HG02678 (cell line): ENCODE results near the gene AUP1.
"Not testable (repeated sequence)": the region's sequence is repeated elsewhere in the genome, so short reads cannot be mapped to it uniquely, and the experiment has no call there.

Source experiments
- ATAC-seq: cut with Tn5 transposase; IDR thresholded peaks from one replicate; pipeline ENCODE4 v1.9.1; 2021; ENCODE audit warnings: mild to moderate bottlenecking, moderate library complexity; ENCODE audit not compliant: unreplicated experiment

Gene AUP1

DNA sequence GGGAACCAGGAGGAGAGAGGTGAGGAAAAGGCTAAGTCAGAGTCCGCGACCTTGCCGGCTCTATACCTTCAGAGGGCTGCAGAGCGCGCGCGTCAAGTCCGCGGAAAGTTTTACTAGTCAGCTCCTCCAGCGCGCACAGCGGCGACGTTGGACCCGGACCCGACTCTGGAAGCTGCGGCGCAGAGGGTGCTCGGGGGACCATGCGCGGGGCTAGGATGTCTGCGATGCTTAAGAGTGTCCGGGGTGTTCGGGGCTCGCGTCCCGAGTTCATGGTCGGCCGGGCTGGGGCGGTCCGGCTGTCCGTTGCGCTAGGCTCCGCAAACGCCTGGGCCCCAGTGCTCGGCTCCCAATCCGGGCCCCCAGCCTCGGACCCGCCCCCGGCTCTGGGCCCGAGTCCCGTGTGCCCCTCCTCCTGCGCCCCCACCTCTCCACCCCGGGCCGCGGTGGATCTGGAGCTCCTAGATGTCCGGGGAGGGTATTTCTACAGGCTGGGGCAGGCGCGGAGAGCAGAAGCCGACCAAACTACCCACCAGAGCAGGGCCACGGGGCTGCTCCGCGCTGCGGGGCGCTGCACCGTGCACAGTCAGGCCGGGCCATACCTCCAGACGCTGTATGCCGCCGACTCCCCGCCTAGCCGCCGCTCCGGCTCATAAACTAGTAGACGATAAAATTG is 30.1 kb downstream of the AUP1 start, which contains the start of gene LBX2:
Gene LBX2, minus strand, starts transcription at position 337 of the 673 bp plus-strand sequence. Its CDS starts 66 bp downstream, at position 271.
- no peak for ATAC-seq

DNA sequence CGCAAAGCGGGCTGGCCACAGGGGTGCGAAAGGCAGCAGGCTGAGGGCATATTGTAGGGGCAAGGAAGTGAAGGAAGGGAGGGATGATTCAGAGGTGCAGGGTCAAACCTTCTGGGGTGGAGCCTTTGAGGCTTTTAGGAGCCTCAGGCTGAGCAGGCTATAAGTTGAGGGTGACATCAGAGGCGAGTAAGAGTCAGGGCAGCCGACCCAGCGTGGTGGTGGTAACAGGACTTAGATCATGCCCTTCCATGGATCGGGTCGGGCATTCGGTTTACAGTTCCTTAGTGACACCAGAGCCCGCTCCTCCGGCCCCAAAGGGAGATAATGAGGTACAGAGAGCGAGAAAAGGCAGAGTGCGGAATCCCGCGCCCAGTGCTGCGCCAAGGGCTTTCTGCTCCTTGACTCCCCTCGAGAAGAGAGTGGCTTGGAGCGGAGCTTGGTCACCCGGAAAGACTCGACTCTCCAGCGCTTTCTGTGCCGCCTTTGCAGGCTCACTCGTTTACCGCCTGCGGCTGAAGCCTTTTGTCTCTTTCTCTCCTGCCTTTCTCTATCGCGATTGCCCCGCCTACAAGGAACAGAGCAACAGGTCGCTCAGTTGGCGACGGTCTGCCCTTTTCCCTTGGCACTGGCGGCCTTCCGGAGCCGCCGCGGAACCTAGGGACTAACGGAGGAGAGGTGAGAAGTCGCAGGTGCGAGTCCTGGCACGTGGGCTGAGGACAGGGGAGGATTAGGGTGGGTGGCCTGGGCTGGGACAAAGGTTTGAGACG is 30.8 kb downstream of the AUP1 start:
- no peak for ATAC-seq

DNA sequence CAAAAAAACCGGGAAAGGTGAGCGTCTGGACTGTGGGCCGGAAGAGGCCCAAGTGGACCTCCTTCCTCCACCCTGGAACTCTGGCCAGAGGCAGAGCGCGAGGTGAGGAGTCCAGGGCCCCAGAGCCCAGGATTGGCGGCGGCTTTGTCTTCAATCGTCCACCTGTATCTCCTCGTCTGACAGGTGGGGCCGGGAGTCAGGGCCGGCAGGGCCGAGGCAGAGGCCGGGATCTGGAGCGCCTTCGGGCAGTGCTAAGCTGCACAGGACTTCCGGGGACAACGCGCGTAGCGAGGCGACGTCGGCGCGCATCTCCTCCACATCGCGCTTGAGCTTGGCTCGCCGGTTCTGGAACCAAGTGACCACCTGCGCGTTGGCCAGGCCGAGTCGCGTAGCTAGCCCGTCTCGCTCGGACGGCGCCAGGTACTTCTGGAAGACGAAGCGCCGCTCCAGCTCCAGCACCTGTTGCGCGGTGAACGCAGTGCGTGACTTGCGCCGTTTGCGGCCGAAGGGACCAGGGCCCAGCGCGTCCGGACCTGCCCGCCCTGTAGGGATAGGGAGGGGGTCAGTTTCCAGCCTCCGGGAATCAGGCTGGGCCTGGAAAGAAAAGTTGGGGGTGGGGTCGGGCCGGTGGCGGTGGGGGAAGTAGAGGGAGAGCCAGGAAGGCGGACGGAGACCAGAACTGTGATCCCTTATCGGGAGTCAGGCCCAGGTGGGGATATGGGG is 31.6 kb downstream of the AUP1 start:
- ATAC-seq: peak; percentile 37

DNA sequence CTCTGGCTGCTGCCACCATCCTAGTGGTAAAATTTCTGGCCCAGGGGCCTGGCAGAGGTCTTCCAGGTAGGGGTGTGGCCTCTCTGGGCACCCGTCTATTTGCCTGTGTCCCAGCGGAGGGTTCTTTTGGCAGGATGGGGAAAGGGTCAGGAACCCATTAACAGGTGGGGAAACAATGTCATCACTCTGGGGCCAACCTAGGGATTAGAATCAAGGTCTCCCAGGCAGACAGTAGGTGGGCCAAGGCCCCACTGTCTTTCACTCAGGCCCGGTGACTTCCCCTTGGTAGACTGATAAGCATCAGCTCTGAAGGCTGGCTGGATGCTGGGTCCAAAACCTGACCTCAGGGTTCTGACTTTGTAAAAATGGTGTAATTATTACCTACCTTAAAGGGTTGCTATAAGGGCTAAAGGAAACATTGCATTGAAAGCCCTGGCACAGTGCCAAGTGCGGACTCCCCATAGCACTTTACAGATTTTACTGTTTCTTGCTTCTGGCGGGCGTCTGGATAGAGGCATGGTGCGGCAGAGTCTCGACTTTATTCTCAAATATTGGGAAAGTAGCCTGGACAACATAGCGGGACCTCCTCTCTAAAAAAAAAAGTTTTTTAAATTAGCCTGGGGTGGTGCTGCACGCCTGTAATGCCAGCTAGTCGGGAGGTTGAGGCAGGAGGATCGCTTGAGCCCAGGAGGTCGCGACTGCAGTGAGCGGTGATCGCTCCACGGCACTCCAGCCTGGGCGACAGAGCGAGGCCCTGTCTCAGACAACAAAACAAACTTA is 32.3 kb downstream of the AUP1 start:
- ATAC-seq: no peak

DNA sequence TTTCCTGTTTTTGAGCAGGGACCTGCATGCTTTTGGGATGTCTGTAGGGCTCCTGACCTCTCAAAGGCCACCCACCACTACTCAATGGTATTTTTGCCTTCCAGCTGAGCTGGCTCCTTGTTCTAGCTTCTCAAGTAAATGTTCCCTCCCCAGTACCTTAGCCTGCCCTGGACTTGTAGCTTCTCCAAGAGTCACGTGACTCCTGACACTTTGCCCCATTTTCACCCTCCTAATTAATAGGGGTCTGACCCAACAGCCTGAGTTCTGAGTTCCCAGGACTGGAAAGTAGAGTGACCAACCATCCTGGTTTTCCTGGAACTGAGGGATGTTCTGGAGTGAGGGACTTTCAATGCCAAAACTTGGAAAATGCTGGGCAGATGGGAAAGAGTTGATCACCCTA is 34.1 kb downstream of the AUP1 start:
- ATAC-seq: no peak

DNA sequence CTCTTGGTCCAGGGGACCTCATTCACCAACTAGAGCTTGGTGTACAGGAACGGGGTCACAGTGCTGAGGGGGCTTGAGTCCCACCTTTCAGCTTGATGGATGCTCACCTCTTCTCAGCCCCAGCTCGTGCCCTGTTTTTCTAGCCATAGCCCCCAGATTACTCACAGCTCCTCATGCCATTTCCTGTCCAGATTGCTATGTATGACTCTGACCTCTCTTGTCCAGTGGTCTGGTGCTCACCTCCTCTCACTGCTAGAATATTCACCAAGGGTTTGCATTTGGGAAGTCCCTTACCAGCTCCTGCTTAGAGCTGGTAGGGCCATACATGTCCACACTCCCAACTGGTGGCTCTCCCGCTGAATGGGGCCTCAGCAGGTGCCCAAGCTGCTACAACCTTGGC is 36.0 kb downstream of the AUP1 start:
- no peak for ATAC-seq

DNA sequence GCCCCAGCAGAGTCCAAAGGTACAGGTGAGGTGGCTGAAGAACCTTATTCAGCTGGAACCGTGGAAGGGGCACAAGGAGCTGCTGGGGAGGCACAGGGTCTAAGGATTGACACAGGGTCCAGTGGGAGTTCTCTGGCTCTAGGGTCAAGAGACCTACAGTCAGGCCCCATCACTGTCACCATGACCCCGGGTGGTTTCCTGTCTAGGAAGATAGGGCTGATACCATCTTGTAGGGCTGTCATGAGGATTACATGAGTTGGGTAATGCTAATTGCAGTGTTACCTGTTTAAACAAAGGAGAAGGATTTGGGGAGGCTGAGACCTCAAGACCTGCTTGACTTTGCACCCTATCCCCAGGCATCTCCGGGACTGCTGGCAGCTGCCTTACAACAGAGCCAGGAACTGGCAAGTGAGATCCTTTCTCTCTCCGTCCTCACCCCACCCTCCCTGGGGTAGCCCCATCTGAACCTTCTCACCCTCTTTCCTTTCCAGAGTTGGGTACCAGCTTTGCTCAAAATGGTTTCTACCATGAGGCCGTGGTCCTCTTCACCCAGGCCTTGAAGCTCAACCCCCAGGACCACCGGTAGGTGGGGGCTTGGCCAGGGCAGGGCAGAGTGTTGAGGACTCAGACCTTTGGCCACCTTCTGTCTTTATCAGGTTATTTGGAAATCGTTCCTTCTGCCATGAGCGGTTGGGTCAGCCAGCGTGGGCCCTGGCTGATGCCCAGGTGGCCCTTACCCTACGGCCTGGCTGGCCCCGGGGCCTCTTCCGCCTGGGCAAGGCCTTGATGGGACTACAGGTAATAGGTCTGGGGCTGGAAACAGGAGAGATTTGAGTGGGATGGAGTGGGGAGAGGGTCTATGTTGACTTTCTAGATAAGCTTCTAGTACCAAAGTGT is 37.6 kb downstream of the AUP1 start:
- no peak for ATAC-seq

DNA sequence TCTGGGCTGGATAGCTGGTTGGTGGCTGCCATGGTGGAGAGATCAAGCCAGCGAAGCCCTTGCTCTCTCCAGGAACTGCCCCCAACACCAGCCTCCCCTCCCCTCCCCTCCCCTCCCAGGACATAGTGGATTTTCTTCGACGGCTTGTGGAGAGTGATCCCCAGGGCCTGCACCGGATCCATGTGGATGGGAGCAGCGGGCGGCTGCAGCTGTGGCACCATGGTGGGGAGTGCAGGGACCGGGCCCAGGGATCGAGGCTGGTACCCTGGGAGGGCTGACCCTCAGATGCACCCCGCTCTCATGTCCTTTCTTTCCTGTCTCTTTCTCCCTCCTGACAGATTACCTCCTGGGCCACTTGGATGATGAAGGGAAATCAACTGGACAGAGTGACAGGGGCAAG is 39.6 kb downstream of the AUP1 start:
- no peak for ATAC-seq

DNA sequence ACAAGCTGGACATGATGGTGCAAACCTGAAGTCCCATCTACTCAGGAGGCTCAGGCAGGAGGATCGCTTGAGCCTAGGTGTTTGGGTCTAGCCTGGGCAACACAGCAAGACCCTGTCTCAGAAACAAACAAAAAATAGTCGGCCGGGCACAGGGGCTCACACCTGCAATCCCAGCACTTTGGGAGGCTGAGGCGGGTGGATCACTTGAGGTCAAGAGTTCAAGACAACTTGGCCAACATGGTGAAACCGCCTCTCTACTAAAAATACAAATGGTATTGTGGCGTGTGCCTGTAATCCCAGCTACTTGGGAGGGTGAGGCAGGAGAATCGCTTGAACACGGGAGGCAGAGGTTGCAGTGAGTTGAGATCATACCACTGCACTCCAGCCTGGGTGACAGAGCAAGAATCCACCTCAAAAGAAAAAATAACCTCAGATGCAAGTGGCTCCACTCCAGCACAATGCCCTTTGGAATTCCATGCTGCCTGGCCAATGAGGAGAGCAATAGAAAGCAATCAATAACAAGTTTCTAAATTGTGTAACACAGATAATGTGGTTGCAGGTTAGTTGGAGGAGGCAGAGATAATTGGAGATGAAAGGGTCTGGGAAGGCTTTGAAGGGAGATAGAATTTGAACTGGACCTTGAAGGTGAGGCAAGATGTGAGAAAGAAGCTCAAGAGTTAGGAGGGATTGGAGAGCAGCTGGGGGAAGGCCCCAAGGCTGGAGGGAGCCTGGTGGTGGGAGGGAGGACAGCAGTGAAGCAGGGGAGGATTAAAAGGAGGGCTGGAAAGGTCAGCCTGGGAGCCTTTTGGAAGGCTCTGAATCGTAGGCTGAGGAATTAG is 40.6 kb downstream of the AUP1 start:
- no peak for ATAC-seq

DNA sequence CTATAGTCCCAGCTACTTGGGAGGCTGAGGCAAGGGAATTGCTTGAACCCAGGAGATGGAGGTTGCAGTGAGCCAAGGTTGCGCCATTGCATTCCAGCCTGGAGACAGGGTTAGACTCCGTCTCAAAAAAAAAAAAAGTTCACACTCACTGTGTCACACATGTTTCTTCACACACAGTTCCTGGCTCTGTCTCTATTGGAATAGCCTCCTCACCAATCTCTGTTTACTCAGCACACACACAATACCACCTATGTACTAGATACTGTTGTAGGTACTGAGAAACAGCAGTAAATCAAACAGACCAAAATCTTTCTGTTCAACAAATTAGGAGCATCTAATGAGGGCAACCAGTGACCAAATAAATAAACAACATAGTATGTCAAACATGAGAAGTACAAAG is 43.4 kb downstream of the AUP1 start:
- ATAC-seq: no peak

DNA sequence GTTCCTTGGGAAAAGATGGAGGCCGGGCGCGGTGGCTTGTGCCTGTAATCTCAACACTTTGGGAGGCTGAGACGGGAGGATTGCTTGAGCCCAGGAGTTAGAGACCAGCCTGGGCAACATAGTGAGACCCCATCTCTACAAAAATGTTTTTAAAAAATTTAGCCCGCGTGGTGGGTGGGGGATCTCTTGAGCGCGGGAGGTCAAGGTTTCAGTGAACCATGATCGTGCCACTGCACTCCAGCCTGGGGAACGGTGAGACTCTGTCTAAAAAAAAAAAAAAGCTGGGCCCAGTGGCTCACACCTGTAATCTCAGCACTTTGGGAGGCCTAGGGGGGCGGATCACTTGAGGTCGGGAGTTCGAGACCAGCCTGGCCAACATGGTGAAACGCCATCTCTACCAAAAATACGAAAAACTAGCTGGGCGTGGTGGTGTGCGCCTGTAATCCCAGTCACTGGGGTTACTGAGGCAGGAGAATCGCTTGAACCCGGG is 45.8 kb downstream of the AUP1 start:
- ATAC-seq: not testable (repeated sequence)

DNA sequence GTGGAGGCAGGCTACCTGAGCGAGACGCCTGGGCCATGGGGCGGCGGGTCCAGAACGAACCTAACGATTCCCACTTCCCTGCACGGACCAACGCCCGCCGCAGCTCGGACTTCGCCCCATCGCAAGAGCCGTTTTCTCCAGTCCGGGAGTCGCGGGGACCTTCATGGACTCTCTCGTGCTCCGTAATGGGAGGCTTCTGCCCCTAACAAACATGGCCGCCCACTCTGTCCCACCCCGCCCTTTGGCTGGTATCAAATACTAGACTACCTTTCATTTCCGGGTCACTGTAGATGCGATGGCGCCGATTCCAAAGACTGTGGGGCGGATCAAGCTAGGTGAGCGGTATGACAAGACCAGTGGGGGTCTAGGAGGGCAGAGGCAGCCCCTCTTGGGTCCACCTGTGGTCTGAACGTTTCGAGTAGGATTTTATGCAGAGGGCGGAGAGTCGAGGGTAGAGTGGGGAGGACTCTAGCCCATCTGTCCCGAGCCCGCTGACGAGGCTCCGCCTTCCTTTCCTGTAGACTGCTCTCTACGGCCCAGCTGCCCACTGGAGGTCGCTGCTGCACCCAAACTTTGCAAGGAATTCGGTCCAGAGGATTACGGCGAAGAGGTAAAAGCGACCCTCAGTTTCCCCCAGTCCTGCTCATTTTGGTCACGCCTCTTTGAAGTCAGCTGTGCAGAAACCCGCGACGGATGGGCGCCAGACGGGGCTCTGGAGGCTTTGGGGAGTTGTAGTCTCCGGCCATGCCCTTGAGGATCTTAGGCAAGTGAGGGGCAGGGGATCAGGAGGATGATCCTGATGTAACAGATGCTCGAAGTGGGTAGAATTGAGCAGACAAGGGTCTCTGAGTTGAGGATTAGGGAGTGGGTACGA is 46.5 kb downstream of the AUP1 start, which contains the start of the genes CCDC142 and TTC31:
Gene CCDC142, minus strand, starts transcription at position 198 of the 874 bp plus-strand sequence. Its CDS starts 161 bp downstream, at position 37.
Gene TTC31, plus strand, starts transcription at position 281 of the 874 bp plus-strand sequence. Its CDS starts 15 bp downstream, at position 296.
- ATAC-seq: peak; percentile 92

DNA sequence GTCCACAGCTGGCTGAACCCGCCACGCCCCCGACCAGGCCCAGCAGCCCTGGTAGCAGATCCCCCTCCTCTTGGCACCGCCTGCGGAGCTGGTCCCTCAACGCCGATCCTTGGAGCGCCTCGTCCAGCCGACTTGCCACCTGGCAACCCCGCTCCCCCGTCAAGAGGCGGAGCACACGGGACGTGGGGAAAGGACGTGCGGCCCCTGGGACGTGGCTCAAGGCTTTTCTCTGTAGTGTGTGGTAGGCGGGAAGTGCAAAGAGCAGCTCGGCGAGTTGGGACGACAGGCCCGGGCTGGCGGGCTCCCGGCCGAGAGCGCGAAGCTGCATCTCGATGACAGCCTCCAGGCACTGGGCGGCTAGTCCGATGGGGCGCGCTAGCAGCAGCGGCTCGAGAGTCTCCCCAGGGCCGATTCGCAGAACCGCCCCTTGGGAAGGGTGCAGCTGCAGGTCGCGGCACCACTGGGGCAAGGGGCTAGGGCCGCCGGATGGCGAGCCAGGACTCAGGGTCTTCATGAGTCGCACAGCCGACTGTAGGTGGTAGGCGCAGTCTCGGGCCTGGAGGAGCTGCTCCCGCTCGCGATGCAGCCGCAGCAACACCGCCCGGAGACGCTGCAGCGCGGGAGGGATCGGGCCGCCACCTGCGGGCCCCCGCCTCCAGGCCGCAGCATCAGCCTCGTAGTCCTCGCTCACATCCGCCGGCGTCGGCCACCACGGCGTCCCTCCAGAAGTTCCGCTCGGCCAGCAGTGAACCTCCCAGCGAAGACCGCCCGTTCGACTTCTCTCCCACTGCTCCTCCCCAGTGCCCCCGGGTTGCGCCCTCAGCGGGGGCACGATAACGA is 47.3 kb downstream of the AUP1 start:
- peak; percentile 40 for ATAC-seq

DNA sequence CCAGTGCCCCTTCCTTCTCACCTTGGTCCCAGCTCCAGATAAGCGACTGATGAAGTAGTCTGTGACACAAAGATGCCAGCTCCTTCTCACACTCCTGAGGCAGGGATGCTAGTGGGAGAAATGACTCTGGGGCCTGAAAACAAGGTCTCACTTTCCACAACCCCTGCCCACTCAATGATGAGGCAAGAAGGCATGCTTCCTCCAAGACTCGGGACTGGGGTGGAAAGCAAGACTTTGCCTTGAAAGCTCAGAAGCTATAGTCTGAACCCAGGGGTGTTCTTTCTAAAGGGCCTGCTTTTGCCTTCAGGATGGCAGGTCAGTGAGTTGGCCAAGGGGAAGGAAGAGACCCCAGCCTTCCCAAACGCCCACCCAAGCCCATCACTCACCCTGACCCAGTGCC is 48.1 kb downstream of the AUP1 start:
- ATAC-seq: no peak
